Esophagus squamous epithelium (tissue), 5 donors: ENCODE results near the gene SELENOS. TPM values are rescaled to one million over a fixed set of nuclear protein-coding genes. Genes with fewer than 3 reads are reported as not detected.
"Not testable (repeated sequence)": the region's sequence is repeated elsewhere in the genome, so short reads cannot be mapped to it uniquely, and the experiment has no call there.

ENCODE experiments used
- DNase-seq: peaks from one replicate; lab custom pipeline; 2025; lab: John Stamatoyannopoulos, UW
- H3K27ac ChIP-seq, 4 donors: fragments of 200-600 bp; sonication (generic); one replicate each; pipeline ENCODE4 v1.5.1; 2016 to 2019; ENCODE audit warnings: mild to moderate bottlenecking in 1 of 4
- H3K27me3 ChIP-seq, 4 donors: fragments of 200-600 bp; sonication (generic); 1 replicate in 3 of 4; 2 replicates in 1 of 4; pipeline versions ENCODE4 v1.5.1 to v1.6.0; 2017 to 2021; ENCODE audit warnings: antibody characterized with exemption in 1 of 4
- H3K36me3 ChIP-seq, 3 donors: fragments of 200-600 bp; sonication (generic); one replicate each; pipeline ENCODE4 v1.5.1; 2016 to 2019
- H3K4me1 ChIP-seq, 3 donors: fragments of 200-600 bp; sonication (generic); one replicate each; pipeline ENCODE4 v1.5.1; 2017 to 2019
- H3K4me3 ChIP-seq, 4 donors: fragments of 200-600 bp; sonication (generic); 1 replicate in 3 of 4; 2 replicates in 1 of 4; pipeline ENCODE4 v1.5.1; 2016 to 2019; ENCODE audit warnings: mild to moderate bottlenecking in 2 of 4, moderate library complexity in 1 of 4
- H3K9me3 ChIP-seq, 3 donors: fragments of 200-600 bp; sonication (generic); one replicate each; pipeline ENCODE4 v1.5.1; 2016 to 2019
- POLR2A ChIP-seq, 4 donors: fragments of 450-650 bp; IDR thresholded peaks; one replicate each; pipeline ENCODE4 v1.6.1; 2017; ENCODE audit warnings: antibody characterized with exemption in 4 of 4, mild to moderate bottlenecking in 4 of 4, moderate library complexity in 3 of 4
- WGBS, 2 donors: methylation state at CpG; one replicate each; pipeline ENCODE4 v1.1.5; 2018; 5-methylcytosine and 5-hydroxymethylcytosine counted together
- intact Hi-C: fragments of 100-400 bp; cut with DNase I; formaldehyde crosslinking; loops from one replicate; pipeline ENCODE4 v1.15.0; 2022
- total RNA-seq, 4 donors: library from RNA; depleted of rRNA; stranded (reverse); fragments of >200 nt; gene quantifications; one replicate each; pipeline ENCODE4 v1.1.0, GENCODE V29; 2016
- TF ChIP-seq, protein P1 (sequence below), 6 experiments: fragments of 450-650 bp in 4 of 6; fragments of 200-600 bp in 2 of 6; sonication (generic) in 2 of 6; IDR thresholded peaks; one replicate each; pipeline ENCODE4 v1.5.1; 2016 to 2019; ENCODE audit warnings: antibody characterized with exemption in 6 of 6, mild to moderate bottlenecking in 4 of 6, moderate library complexity in 4 of 6
- donor health status: DM: yes; HTN: yes; CAD: no.

Gene SELENOS
- total RNA-seq, 4 donors from 2014 or later: 57.6 to 69.6 (median 63.4) TPM

DNA sequence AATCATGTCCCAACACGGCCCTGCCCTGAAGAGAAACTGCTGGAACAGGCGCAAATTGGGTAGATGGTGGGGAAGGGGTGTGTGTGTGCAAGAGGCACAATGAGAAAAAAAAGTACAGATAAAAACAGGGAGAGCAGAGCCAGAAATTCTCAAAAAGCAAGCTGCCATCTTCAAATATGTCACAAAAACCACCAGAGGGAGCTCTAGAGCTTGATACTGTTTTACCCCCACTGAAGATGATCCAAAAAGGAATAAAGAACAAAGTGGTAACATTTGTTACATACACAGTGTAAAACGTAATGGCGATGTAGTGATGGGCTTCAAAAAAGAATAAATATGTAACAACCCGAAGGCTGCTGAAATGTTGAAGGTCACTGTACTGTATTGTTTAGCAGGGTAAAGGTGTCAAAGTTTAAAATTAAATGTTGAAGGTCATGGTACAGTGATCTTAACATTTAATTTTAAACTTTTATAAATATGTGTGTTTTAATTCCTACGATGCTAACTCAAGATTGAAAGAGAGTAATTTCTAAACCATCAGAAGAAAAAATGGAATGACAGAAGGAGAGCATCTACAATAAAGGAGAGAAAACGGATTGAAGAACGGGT is 11.7 kb upstream of the SELENOS start:
- no peak for TF ChIP-seq POLR2A (IDR thresholded peaks at IDR 0.05)
- TF ChIP-seq, protein P1, sequence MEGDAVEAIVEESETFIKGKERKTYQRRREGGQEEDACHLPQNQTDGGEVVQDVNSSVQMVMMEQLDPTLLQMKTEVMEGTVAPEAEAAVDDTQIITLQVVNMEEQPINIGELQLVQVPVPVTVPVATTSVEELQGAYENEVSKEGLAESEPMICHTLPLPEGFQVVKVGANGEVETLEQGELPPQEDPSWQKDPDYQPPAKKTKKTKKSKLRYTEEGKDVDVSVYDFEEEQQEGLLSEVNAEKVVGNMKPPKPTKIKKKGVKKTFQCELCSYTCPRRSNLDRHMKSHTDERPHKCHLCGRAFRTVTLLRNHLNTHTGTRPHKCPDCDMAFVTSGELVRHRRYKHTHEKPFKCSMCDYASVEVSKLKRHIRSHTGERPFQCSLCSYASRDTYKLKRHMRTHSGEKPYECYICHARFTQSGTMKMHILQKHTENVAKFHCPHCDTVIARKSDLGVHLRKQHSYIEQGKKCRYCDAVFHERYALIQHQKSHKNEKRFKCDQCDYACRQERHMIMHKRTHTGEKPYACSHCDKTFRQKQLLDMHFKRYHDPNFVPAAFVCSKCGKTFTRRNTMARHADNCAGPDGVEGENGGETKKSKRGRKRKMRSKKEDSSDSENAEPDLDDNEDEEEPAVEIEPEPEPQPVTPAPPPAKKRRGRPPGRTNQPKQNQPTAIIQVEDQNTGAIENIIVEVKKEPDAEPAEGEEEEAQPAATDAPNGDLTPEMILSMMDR (IDR thresholded peaks at IDR 0.05): peak in 5 of 6 experiments; percentile 37 to 67 (median 55)
- Histone ChIP-seq H3K4me1 (peaks cover 0 to 41% (median 18%) of the 10 kb centered on the region in 3 donors), H3K9me3 (no peaks in the 10 kb centered on the region), H3K4me3 (no peak overlapping the region), H3K36me3 (peaks cover 0 to 81% (median 16%) of the 10 kb centered on the region in 3 donors), H3K27ac (no peak overlapping the region), H3K27me3 (no peaks in the 10 kb centered on the region)
- DNase-seq: no peak
- WGBS, 2 donors: 52 to 67% methylated on average over 7 to 8 of the region's 8 CpGs
- intact Hi-C loops: no loop called here

DNA sequence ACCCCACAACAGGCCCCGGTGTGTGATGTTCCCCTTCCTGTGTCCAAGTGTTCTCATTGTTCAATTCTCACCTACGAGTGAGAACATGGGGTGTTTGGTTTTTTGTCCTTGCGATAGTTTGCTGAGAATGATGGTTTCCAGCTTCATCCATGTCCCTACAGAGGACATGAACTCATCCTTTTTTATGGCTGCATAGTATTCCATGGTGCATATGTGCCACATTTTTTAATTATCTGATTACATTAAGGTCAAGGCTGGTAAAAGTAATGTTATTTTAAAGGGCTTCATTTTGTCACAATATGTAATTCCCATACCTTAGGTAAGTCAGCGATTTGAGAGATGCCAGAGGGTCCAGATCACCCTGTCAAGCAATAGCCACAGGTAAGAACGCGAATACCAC is 10.1 kb upstream of the SELENOS start:
- H3K4me1 ChIP-seq: peaks cover 0 to 24% (median 4%) of the 10 kb centered on the region in 3 donors
- intact Hi-C loops: not testable (repeated sequence)
- H3K36me3 ChIP-seq: peaks cover 2 to 98% (median 18%) of the 10 kb centered on the region in 3 donors

DNA sequence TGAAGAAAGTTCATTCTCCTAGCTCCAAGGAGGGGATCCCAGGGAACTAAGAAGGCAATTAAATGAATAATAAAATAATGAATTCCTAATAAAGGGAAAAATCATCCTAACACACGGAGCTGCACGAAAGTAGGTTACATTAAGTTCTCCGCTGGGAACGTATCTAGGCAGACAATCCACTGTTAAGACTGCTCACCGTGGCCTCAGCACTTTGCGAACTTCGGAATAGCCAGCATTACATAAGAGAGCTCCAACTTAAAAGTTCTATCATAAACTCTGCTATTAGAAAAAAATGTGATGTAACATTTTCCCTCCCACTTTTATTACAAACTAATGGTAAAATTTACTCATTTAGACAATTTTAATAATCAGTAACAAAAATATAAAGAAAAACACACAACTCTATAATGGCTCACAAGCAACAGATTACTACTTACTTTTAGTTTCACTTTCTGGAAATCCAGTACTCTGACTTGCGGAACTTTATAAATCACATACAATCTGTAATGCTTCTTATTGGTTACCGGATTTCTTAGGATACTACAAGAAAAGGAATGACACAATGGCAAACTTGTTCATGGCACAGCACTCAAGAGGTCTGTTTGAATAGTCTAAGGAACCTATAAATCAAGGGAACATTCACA is 9.3 kb upstream of the SELENOS start:
- 89 to 90% methylated on average over 9 of the region's 9 CpGs for WGBS, 2 donors
- intact Hi-C loops: no loop called here

More for the DNA sequence above, 10.1 kb upstream of the SELENOS start:
- not testable (repeated sequence) for DNase-seq, H3K4me3 ChIP-seq, H3K27me3 ChIP-seq, H3K27ac ChIP-seq, H3K9me3 ChIP-seq
- WGBS, 2 donors: 97% methylated on average over 6 of the region's 6 CpGs

DNA sequence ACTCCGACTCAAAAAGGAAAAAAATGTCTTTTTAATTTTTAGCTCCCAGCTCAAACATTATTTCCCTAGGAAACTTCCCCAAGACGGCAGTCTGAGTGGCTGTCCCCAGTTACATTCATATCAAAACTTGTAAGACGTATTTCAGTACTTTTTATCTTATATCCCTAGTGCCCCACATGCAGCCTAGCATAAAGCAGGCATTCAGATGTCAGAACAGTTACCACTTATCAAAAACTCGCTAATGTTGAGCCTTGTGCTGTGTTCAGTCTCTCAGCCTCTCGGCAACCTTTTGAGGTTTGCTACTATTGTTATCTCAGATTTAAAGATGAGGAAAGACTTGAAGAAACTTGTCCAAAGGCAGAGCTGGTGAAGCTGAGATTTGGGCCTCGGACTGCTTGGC is 6.6 kb upstream of the SELENOS start:
- H3K27me3 ChIP-seq: no peaks in the 10 kb centered on the region
- TF ChIP-seq, protein P1 (IDR thresholded peaks at IDR 0.05): no peak
- TF ChIP-seq POLR2A (IDR thresholded peaks at IDR 0.05): no peak
- WGBS, 2 donors: 56 to 66% methylated on average over 6 of the region's 6 CpGs

More for the DNA sequence above, 9.3 kb upstream of the SELENOS start:
- Histone ChIP-seq H3K27ac (no peak overlapping the region), H3K4me3 (no peak overlapping the region), H3K9me3 (no peaks in the 10 kb centered on the region), H3K27me3 (no peaks in the 10 kb centered on the region), H3K4me1 (peaks cover 0 to 17% (median 0%) of the 10 kb centered on the region in 3 donors), H3K36me3 (peaks cover 3 to 99% (median 18%) of the 10 kb centered on the region in 3 donors)
- DNase-seq: no peak
- TF ChIP-seq POLR2A (IDR thresholded peaks at IDR 0.05): no peak
- TF ChIP-seq, protein P1 (IDR thresholded peaks at IDR 0.05): no peak

DNA sequence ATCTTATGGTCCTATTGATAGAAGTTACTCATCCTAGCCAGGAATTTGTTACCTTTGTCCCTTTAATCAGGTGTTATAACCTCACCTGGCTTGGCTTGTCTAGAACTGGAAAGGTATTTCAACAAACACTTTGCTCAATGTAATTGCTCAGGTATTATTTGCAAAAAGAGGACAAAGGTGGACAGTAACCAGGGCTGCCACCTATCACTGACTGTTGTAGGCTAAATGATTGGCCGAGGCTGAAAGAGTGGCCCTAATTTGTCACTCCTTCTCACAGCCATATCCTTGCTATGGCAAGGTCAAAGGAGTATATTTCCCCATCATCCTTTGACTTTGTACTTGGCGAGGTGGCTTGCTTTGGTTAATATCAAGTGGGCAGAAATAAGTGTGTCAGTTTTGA is 2.7 kb upstream of the SELENOS start:
- no peak for DNase-seq
- 75 to 90% methylated on average over 2 of the region's 2 CpGs for WGBS, 2 donors
- no peak overlapping the region for H3K27ac ChIP-seq
- H3K4me1 ChIP-seq: peaks cover 5 to 22% (median 15%) of the 10 kb centered on the region in 3 donors
- intact Hi-C loops: no loop called here
- H3K4me3 ChIP-seq: no peak overlapping the region
- TF ChIP-seq, protein P1 (IDR thresholded peaks at IDR 0.05): no peak
- TF ChIP-seq POLR2A (IDR thresholded peaks at IDR 0.05): no peak
- no peaks in the 10 kb centered on the region for H3K9me3 ChIP-seq
- no peaks in the 10 kb centered on the region for H3K27me3 ChIP-seq
- H3K36me3 ChIP-seq: peaks cover 3 to 65% (median 12%) of the 10 kb centered on the region in 3 donors

More for the DNA sequence above, 6.6 kb upstream of the SELENOS start:
- no peak for DNase-seq
- Histone ChIP-seq H3K27ac (no peak overlapping the region), H3K9me3 (no peaks in the 10 kb centered on the region), H3K4me1 (peaks cover 0 to 8% (median 0%) of the 10 kb centered on the region in 3 donors), H3K36me3 (peaks cover 3 to 99% (median 24%) of the 10 kb centered on the region in 3 donors), H3K4me3 (no peak overlapping the region)
- intact Hi-C loops: no loop called here
